ENCODE data around the gene ATP13A3. TPM values are rescaled to one million over a fixed set of nuclear protein-coding genes. Genes with fewer than 3 reads are reported as not detected.

ATP13A3 gene
- total and polyA plus RNA-seq, 4 donors = 33.6 to 257 (median 56.4) TPM

DNA sequence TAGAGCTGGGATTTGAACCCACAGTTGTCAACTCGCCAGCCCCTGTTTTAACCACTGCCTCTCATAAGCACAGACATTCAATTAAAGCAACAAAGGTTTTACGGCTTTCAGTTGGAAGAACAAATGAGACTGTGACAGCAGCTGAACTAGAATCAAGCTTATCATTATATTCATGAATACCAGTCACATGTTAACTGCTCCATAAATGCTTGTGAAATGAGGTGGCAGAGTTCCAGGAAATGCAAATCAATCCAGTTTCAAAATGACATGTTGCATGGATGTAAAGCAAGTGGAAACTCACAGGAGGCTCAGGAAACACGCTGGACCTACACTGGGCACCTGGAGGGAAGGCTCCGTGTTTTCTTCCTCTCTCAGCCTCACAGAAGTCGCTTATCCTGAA lies 91.6 kb downstream of the ATP13A3 start (continued):
- TF ChIP-seq SP1 (IDR thresholded peaks at IDR 0.05) (no peak), MAX (IDR thresholded peaks at IDR 0.05) (no peak)

- no peaks in the 10 kb centered on the region for H3K27me3 ChIP-seq (ENCODE audit: control insufficient read depth in 4 of 4, insufficient read depth in 4 of 4, low read length in 3 of 4)
- TF ChIP-seq FOXA2 (IDR thresholded peaks at IDR 0.05) (no peak), NR2F2 (IDR thresholded peaks at IDR 0.05) (no peak), RXRA (IDR thresholded peaks at IDR 0.05) (no peak), HNF4A (conservative IDR thresholded peaks at IDR 0.05) (no peak), FOXA1 (IDR thresholded peaks at IDR 0.05) (no peak), ZBTB33 (IDR thresholded peaks at IDR 0.05) (no peak), YY1 (IDR thresholded peaks at IDR 0.05) (no peak), EGR1 (IDR thresholded peaks at IDR 0.05; ENCODE audit: low read depth in 2 of 2) (no peak)
- TF ChIP-seq, protein P1, sequence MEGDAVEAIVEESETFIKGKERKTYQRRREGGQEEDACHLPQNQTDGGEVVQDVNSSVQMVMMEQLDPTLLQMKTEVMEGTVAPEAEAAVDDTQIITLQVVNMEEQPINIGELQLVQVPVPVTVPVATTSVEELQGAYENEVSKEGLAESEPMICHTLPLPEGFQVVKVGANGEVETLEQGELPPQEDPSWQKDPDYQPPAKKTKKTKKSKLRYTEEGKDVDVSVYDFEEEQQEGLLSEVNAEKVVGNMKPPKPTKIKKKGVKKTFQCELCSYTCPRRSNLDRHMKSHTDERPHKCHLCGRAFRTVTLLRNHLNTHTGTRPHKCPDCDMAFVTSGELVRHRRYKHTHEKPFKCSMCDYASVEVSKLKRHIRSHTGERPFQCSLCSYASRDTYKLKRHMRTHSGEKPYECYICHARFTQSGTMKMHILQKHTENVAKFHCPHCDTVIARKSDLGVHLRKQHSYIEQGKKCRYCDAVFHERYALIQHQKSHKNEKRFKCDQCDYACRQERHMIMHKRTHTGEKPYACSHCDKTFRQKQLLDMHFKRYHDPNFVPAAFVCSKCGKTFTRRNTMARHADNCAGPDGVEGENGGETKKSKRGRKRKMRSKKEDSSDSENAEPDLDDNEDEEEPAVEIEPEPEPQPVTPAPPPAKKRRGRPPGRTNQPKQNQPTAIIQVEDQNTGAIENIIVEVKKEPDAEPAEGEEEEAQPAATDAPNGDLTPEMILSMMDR (IDR thresholded peaks at IDR 0.05; ENCODE audit: low read depth, low read length, missing input control) = no peak
- TF ChIP-seq, protein P2, sequence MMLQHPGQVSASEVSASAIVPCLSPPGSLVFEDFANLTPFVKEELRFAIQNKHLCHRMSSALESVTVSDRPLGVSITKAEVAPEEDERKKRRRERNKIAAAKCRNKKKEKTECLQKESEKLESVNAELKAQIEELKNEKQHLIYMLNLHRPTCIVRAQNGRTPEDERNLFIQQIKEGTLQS (IDR thresholded peaks at IDR 0.05) = no peak
- no peak overlapping the region for H3K27ac ChIP-seq (ENCODE audit: low read depth in 1 of 2, low read length in 2 of 2)
- no peak overlapping the region for H3K9ac ChIP-seq (ENCODE audit: low read depth in 1 of 2, low read length in 2 of 2)
- H3K4me3 ChIP-seq (ENCODE audit: low read depth in 1 of 3, low read length in 3 of 3) = no peak overlapping the region
- no peaks in the 10 kb centered on the region for H3K36me3 ChIP-seq (ENCODE audit: control insufficient read depth in 4 of 4, insufficient read depth in 3 of 4, low read depth in 1 of 4, low read length in 3 of 4)
- peaks cover 0 to 23% (median 11%) of the 10 kb centered on the region in 4 donors for H3K4me1 ChIP-seq (ENCODE audit: control insufficient read depth in 4 of 4, insufficient read depth in 4 of 4, low read length in 3 of 4)
- DNase-seq (ENCODE audit: low spot score) = no peak
- no peaks in the 10 kb centered on the region for H3K9me3 ChIP-seq (ENCODE audit: control insufficient read depth in 4 of 4, low read length in 3 of 4)
- 96% methylated on average over 7 of the region's 7 CpGs for WGBS
Measured at GRCh38 chr3:194392576-194392975, 94.2 kb downstream of the ATP13A3 start.

DNA sequence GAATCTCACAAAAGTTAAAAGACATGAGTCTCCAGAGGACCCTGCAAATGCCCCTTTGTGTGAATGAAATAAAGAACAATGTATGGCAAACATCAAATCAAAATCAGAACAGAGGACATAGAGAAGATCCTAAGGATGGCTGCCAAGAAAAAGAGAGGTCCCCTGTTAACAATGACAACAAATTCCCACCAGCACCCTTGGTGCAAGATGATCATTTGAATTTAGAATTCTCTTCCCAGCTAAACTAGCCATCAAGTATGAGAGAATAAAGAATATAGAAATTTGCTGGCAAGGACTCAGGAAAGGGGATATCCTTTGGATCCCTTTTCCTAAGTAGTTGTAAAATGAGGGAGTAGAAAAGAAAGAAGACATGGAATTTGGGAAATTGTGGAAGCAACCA lies 96.0 kb downstream of the ATP13A3 start:
- Histone ChIP-seq H3K27ac (ENCODE audit: low read depth in 1 of 2, low read length in 2 of 2) (no peak overlapping the region), H3K4me3 (ENCODE audit: low read depth in 1 of 3, low read length in 3 of 3) (no peak overlapping the region), H3K4me1 (ENCODE audit: control insufficient read depth in 4 of 4, insufficient read depth in 4 of 4, low read length in 3 of 4) (peaks cover 0 to 11% (median 4%) of the 10 kb centered on the region in 4 donors), H3K9me3 (ENCODE audit: control insufficient read depth in 4 of 4, low read length in 3 of 4) (no peaks in the 10 kb centered on the region), H3K9ac (ENCODE audit: low read depth in 1 of 2, low read length in 2 of 2) (no peak overlapping the region), H3K27me3 (ENCODE audit: control insufficient read depth in 4 of 4, insufficient read depth in 4 of 4, low read length in 3 of 4) (no peaks in the 10 kb centered on the region), H3K36me3 (ENCODE audit: control insufficient read depth in 4 of 4, insufficient read depth in 3 of 4, low read depth in 1 of 4, low read length in 3 of 4) (no peaks in the 10 kb centered on the region)
- no peak for DNase-seq (ENCODE audit: low spot score)
- TF ChIP-seq RXRA (IDR thresholded peaks at IDR 0.05) (no peak), HNF4A (conservative IDR thresholded peaks at IDR 0.05) (no peak), RAD21 (IDR thresholded peaks at IDR 0.05) (no peak), YY1 (IDR thresholded peaks at IDR 0.05) (no peak), EGR1 (IDR thresholded peaks at IDR 0.05; ENCODE audit: low read depth in 2 of 2) (no peak), FOXA2 (IDR thresholded peaks at IDR 0.05) (no peak), TAF1 (conservative IDR thresholded peaks at IDR 0.05) (no peak), MAX (IDR thresholded peaks at IDR 0.05) (no peak)
- TF ChIP-seq, protein P3, sequence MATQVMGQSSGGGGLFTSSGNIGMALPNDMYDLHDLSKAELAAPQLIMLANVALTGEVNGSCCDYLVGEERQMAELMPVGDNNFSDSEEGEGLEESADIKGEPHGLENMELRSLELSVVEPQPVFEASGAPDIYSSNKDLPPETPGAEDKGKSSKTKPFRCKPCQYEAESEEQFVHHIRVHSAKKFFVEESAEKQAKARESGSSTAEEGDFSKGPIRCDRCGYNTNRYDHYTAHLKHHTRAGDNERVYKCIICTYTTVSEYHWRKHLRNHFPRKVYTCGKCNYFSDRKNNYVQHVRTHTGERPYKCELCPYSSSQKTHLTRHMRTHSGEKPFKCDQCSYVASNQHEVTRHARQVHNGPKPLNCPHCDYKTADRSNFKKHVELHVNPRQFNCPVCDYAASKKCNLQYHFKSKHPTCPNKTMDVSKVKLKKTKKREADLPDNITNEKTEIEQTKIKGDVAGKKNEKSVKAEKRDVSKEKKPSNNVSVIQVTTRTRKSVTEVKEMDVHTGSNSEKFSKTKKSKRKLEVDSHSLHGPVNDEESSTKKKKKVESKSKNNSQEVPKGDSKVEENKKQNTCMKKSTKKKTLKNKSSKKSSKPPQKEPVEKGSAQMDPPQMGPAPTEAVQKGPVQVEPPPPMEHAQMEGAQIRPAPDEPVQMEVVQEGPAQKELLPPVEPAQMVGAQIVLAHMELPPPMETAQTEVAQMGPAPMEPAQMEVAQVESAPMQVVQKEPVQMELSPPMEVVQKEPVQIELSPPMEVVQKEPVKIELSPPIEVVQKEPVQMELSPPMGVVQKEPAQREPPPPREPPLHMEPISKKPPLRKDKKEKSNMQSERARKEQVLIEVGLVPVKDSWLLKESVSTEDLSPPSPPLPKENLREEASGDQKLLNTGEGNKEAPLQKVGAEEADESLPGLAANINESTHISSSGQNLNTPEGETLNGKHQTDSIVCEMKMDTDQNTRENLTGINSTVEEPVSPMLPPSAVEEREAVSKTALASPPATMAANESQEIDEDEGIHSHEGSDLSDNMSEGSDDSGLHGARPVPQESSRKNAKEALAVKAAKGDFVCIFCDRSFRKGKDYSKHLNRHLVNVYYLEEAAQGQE (IDR thresholded peaks at IDR 0.05) = no peak
- TF ChIP-seq, protein P2 (IDR thresholded peaks at IDR 0.05) = no peak
- TF ChIP-seq, protein P1 (IDR thresholded peaks at IDR 0.05; ENCODE audit: low read depth, low read length, missing input control) = no peak
